Renal pelvis (tissue), 3 donors: ENCODE results near the gene EMB. TPM values are rescaled to one million over a fixed set of nuclear protein-coding genes. Genes with fewer than 3 reads are reported as not detected.

Experiments
- polyA plus RNA-seq, 3 donors: library from polyadenylated mRNA; unstranded; fragments of 120-200 nt; gene quantifications; one replicate each; pipeline ENCODE4 v1.2.1, GENCODE V29; 2013; ENCODE audit not compliant: insufficient read length in 3 of 3

The EMB gene
- polyA plus RNA-seq, 3 donors = 3.3 to 4.5 (median 3.5) TPM

Other genes starting within 250 kb of the EMB start
- 10 to 100 TPM; 14.1 to 18.3 (median 16.3) TPM for gene PARP8, start 225.3 kb upstream of the EMB start, polyA plus RNA-seq